HG02981 (cell line): ENCODE results near the gene PCDHA7.
"Not testable (repeated sequence)": the region's sequence is repeated elsewhere in the genome, so short reads cannot be mapped to it uniquely, and the experiment has no call there.

Experiments
- ATAC-seq: cut with Tn5 transposase; IDR thresholded peaks from one replicate; pipeline ENCODE4 v1.9.1; 2021; ENCODE audit warnings: mild to moderate bottlenecking, moderate library complexity; ENCODE audit not compliant: unreplicated experiment

PCDHA7 gene

DNA sequence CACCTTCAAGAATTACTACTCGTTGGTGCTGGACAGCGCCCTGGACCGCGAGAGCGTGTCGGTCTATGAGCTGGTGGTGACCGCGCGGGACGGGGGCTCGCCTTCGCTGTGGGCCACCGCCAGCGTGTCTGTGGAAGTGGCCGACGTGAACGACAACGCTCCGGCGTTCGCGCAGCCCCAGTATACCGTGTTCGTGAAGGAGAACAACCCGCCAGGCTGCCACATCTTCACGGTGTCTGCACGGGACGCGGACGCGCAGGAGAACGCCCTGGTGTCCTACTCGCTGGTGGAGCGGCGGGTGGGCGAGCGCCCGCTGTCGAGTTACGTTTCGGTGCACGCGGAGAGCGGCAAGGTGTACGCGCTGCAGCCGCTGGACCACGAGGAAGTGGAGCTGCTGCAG is 11.1 kb upstream of the PCDHA7 start:
- ATAC-seq: not testable (repeated sequence)

DNA sequence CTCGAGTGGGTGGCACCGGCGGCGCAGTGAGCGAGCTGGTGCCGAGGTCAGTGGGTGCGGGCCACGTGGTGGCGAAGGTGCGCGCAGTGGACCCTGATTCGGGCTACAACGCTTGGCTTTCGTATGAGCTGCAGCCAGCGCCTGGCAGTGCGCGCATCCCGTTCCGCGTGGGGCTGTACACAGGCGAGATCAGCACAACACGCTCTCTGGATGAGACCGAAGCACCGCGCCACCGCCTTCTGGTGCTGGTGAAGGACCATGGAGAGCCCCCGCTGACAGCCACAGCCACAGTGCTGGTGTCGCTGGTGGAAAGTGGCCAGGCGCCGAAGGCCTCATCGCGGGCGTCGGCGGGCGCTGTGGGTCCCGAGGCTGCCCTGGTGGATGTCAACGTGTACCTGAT is 10.6 kb upstream of the PCDHA7 start:
- no peak for ATAC-seq

- ATAC-seq: no peak
These were observed 6.2 kb upstream of the PCDHA7 start, which contains the start of gene PCDHA6 for GRCh38 chr5:140827704-140828361. PCDHA6 (plus strand) TSS chr5:140827960; CDS start chr5:140828092, 132 bp downstream.

GRCh38 chr5:140828362-140828737 is 5.7 kb upstream of the PCDHA7 start:
- no peak for ATAC-seq

DNA sequence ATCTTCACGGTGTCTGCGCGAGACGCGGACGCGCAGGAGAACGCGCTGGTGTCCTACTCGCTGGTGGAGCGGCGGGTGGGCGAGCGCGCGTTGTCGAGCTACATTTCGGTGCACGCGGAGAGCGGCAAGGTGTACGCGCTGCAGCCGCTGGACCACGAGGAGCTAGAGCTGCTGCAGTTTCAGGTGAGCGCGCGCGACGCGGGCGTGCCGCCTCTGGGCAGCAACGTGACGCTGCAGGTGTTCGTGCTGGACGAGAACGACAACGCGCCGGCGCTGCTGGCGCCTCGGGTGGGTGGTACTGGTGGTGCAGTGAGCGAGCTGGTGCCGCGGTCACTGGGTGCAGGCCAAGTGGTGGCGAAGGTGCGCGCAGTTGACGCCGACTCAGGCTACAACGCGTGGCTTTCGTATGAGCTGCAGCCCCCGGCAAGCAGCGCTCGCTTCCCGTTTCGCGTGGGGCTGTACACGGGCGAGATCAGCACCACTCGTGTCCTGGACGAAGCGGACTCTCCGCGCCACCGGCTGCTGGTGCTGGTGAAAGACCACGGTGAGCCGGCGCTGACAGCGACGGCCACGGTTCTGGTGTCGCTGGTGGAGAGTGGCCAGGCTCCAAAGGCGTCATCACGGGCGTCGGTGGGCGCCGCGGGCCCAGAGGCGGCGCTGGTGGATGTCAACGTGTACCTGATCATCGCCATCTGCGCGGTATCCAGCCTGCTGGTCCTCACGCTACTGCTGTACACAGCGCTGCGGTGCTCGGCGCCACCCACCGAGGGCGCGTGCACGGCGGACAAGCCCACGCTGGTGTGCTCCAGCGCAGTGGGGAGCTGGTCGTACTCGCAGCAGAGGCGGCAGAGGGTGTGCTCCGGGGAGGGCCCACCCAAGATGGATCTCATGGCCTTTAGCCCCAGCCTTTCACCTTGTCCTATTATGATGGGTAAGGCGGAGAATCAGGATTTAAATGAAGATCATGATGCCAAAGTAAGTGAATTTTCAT is 4.3 kb upstream of the PCDHA7 start:
- ATAC-seq: not testable (repeated sequence)

DNA sequence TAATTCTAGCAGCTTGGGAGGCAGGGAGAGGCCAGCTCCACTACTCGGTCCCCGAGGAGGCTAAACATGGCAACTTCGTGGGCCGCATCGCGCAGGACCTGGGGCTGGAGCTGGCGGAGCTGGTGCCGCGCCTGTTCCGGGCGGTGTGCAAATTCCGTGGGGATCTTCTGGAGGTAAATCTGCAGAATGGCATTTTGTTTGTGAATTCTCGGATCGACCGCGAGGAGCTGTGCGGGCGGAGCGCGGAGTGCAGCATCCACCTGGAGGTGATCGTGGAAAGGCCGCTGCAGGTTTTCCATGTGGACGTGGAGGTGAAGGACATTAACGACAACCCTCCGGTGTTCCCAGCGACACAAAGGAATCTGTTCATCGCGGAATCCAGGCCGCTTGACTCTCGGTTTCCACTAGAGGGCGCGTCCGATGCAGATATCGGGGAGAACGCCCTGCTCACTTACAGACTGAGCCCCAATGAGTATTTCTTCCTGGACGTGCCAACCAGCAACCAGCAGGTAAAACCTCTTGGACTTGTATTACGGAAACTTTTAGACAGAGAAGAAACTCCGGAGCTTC is 455 bp downstream of the PCDHA7 start:
- not testable (repeated sequence) for ATAC-seq

DNA sequence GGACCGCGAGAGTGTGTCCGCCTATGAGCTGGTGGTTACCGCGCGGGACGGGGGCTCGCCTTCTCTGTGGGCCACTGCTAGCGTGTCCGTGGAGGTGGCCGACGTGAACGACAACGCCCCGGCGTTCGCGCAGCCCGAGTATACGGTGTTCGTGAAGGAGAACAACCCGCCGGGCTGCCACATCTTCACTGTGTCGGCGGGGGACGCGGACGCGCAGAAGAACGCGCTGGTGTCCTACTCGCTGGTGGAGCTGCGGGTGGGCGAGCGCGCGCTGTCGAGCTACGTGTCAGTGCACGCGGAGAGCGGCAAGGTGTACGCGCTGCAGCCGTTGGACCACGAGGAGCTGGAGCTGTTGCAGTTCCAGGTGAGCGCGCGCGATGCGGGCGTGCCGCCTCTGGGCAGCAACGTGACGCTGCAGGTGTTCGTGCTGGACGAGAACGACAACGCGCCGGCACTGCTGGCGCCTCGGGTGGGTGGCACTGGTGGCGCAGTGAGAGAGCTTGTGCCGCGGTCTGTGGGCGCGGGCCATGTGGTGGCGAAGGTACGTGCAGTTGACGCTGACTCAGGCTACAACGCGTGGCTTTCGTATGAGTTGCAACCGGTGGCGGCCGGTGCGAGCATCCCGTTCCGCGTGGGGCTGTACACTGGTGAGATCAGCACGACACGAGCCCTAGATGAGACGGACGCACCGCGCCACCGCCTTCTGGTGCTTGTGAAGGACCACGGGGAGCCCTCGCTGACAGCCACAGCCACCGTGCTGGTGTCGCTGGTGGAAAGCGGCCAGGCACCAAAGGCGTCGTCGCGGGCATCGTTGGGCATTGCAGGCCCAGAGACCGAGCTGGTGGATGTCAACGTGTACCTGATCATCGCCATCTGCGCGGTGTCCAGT is 1.8 kb downstream of the PCDHA7 start:
- ATAC-seq: no peak

GRCh38 chr5:140840978-140841962 is 7.2 kb downstream of the PCDHA7 start, which contains the start of gene PCDHA8:
PCDHA8 (plus strand) TSS chr5:140841187; CDS start chr5:140841322, 135 bp downstream.
- no peak for ATAC-seq

DNA sequence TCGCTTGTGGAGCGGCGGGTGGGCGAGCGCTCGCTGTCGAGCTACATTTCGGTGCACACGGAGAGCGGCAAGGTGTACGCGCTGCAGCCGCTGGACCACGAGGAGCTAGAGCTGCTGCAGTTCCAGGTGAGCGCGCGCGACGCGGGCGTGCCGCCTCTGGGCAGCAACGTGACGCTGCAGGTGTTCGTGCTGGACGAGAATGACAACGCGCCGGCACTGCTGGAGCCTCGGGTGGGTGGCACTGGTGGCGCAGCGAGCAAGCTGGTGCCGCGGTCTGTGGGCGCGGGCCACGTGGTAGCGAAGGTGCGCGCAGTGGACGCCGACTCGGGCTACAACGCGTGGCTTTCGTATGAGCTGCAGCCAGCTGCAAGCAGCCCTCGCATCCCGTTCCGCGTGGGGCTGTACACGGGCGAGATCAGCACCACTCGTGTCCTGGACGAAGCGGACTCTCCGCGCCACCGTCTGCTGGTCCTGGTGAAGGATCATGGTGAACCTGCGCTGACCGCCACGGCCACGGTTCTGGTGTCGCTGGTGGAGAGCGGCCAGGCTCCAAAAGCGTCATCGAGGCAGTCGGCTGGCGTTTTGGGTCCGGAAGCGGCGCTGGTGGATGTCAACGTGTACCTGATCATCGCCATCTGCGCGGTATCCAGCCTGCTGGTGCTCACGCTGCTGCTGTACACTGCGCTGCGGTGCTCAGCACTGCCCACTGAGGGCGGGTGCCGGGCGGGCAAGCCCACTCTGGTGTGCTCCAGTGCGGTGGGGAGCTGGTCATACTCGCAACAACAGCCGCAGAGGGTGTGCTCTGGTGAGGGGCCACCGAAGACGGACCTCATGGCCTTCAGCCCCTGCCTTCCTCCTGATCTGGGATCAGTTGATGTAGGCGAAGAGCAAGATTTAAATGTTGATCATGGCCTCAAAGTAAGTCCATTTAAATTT is 9.0 kb downstream of the PCDHA7 start:
- ATAC-seq: no peak

- not testable (repeated sequence) for ATAC-seq
These were observed 14.4 kb downstream of the PCDHA7 start, which contains the start of gene PCDHA9 for GRCh38 chr5:140848139-140849102. PCDHA9 (plus strand) TSS chr5:140848382; CDS start chr5:140848496, 114 bp downstream.

- not testable (repeated sequence) for ATAC-seq
These were observed 16.0 kb downstream of the PCDHA7 start for GRCh38 chr5:140849831-140850634.

DNA sequence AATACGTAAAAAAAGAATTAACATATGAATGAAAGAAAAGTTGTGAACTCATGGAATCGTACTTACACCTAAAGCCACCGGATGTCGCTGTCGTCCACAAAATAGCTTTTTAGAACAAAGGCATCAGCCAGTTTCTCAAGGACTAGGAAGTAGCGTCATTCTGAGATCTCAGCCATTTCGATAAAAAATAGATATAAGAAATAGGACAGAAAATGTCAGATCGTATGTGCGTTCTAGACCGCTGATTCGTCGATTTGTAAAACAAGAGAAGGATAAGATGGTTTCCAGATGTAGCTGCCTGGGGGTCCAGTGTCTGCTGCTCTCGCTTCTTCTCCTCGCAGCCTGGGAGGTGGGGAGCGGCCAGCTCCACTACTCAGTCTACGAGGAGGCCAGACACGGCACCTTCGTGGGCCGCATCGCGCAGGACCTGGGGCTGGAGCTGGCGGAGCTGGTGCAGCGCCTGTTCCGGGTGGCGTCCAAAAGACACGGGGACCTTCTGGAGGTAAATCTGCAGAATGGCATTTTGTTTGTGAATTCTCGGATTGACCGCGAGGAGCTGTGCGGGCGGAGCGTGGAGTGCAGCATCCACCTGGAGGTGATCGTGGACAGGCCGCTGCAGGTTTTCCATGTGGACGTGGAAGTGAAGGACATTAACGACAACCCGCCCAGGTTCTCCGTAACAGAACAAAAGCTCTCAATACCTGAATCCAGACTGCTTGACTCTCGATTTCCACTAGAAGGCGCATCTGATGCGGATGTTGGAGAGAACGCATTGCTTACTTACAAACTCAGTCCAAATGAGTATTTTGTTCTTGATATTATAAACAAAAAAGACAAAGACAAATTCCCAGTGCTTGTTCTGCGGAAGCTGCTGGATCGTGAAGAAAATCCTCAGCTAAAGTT is 22.0 kb downstream of the PCDHA7 start, which contains the start of gene PCDHA10:
Gene PCDHA10, plus strand, starts transcription at position 126 of the 903 bp plus-strand sequence. Its CDS starts 152 bp downstream, at position 278.
- ATAC-seq: no peak

- no peak for ATAC-seq
These were observed 23.3 kb downstream of the PCDHA7 start for GRCh38 chr5:140857177-140857986.

- ATAC-seq: no peak
These were observed 23.8 kb downstream of the PCDHA7 start for GRCh38 chr5:140857987-140858240.
